Osteoblast (primary cell): Measurements from ENCODE around the gene SEC14L1. TPM values are rescaled to one million over a fixed set of nuclear protein-coding genes. Genes with fewer than 3 reads are reported as not detected.

Experiments
- DNase-seq: peaks from one replicate; pipeline ENCODE4 v3.0.0; 2011; ENCODE audit warnings: low spot score, mixed read lengths; ENCODE audit not compliant: insufficient read length; ENCODE audit errors: missing footprints
- H2AFZ ChIP-seq: 2 replicates; pipeline ENCODE4 v1.6.0; 2011; ENCODE audit warnings: mild to moderate bottlenecking, low read length
- H3K27ac ChIP-seq: 2 replicates; pipeline ENCODE4 v1.5.1; 2011; ENCODE audit warnings: mild to moderate bottlenecking, low read depth, low read length, moderate library complexity
- H3K27me3 ChIP-seq: 2 replicates; pipeline ENCODE4 v1.6.0; 2012; ENCODE audit warnings: mild to moderate bottlenecking, control low read depth, inconsistent platforms, low read length, moderate library complexity; ENCODE audit not compliant: insufficient read depth
- H3K36me3 ChIP-seq: 2 replicates; pipeline ENCODE4 v1.5.1; 2011; ENCODE audit warnings: mild to moderate bottlenecking, low read length, control low read depth, moderate library complexity; ENCODE audit not compliant: insufficient read depth
- H3K4me1 ChIP-seq: 2 replicates; pipeline ENCODE4 v1.5.1; 2011; ENCODE audit warnings: mild to moderate bottlenecking, low read length, control low read depth, moderate library complexity; ENCODE audit not compliant: insufficient read depth
- H3K4me2 ChIP-seq: 2 replicates; pipeline ENCODE4 v1.6.0; 2011; ENCODE audit warnings: mild to moderate bottlenecking, low read length; ENCODE audit not compliant: insufficient read depth
- H3K4me3 ChIP-seq: fragments of 200-600 bp; sonication (generic); 3 replicates; pipeline ENCODE4 v1.5.1; 2012; ENCODE audit warnings: mild to moderate bottlenecking, low read length, inconsistent platforms; ENCODE audit not compliant: insufficient read depth
- H3K79me2 ChIP-seq: 2 replicates; pipeline ENCODE4 v1.6.0; 2012; ENCODE audit warnings: mild to moderate bottlenecking, low read length, control low read depth, inconsistent platforms; ENCODE audit not compliant: insufficient read depth
- H3K9me3 ChIP-seq: 2 replicates; pipeline ENCODE4 v1.5.1; 2011; ENCODE audit warnings: low read depth, low read length, control low read depth
- H4K20me1 ChIP-seq: 2 replicates; pipeline ENCODE4 v1.6.0; 2012; ENCODE audit warnings: mild to moderate bottlenecking, low read length, control low read depth; ENCODE audit not compliant: insufficient read depth
- total RNA-seq: library from RNA; depleted of rRNA; stranded (reverse); fragments of >200 nt; gene quantifications from 2 replicates; pipeline ENCODE4 v1.2.3, GENCODE V29; 2012
- TF ChIP-seq, protein P1 (sequence below): IDR thresholded peaks from 2 replicates; pipeline ENCODE4 v1.5.1; 2011; ENCODE audit warnings: mild to moderate bottlenecking, low read depth, low read length, moderate library complexity; ENCODE audit errors: extremely low read depth

SEC14L1 gene
- total RNA-seq, 1 donor, result 53.6 TPM

DNA sequence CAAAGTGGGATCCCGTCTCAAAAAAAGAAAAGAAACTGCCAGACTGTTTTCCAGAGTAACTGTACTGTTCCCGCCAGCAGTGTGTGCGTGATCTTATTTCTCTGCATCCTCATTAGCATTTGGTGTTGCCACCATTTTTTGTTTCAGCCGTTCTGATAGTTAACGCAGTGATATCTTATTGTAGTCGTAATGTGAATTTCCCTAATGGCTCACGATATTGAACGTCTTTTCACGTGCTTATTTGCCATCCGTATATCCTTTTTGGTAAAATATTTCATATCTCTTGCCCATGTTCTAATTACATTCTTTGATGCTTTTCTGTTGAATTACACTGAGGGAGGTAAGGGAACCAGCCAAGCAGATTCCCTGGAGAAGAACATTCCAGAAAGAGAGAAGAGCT is 92.4 kb downstream of the SEC14L1 start:
- Histone ChIP-seq H2AFZ (no peak overlapping the region), H3K4me3 (no peak overlapping the region), H3K4me2 (no peak overlapping the region), H4K20me1 (no peaks in the 10 kb centered on the region), H3K4me1 (no peaks in the 10 kb centered on the region), H3K27ac (peak overlapping the region; percentile 54), H3K27me3 (no peaks in the 10 kb centered on the region), H3K79me2 (no peaks in the 10 kb centered on the region), H3K36me3 (no peaks in the 10 kb centered on the region), H3K9me3 (no peaks in the 10 kb centered on the region)
- TF ChIP-seq, protein P1, sequence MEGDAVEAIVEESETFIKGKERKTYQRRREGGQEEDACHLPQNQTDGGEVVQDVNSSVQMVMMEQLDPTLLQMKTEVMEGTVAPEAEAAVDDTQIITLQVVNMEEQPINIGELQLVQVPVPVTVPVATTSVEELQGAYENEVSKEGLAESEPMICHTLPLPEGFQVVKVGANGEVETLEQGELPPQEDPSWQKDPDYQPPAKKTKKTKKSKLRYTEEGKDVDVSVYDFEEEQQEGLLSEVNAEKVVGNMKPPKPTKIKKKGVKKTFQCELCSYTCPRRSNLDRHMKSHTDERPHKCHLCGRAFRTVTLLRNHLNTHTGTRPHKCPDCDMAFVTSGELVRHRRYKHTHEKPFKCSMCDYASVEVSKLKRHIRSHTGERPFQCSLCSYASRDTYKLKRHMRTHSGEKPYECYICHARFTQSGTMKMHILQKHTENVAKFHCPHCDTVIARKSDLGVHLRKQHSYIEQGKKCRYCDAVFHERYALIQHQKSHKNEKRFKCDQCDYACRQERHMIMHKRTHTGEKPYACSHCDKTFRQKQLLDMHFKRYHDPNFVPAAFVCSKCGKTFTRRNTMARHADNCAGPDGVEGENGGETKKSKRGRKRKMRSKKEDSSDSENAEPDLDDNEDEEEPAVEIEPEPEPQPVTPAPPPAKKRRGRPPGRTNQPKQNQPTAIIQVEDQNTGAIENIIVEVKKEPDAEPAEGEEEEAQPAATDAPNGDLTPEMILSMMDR, result no peak
- peak; percentile 35 for DNase-seq

DNA sequence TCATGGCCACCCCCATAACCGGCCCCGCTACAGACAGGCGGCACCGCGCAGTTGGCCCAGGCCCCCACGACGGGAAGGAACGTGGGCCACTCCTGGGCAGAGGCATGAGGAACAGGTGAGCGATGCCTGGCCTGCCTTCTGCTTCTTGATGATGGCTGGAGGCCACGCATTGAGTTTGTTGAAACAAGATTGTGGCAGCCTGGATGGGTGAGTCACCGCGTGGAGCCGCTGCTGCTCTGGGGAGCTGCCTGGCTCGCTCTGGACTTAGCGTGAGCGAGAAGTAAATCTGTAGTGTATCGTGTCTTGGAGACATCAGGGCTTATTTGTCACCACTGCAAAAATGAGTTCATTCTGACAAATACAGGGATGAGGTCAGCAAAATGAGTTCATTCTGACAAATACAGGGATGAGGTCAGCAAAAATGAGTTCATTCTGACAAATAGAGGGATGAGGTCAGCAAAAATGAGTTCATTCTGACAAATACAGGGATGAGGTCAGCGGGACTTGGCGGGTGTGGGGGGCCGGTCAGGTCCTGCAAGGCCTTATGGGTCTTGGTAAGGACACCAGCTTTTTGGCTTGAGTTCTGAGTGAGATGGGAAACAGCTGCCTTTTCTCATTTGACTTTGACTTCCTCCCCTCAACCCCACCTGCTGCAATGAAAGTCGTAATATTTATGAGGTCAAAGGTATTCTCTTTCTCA is 93.0 kb downstream of the SEC14L1 start:
- H3K79me2 ChIP-seq, result no peaks in the 10 kb centered on the region
- peak; percentile 84 for DNase-seq

DNA sequence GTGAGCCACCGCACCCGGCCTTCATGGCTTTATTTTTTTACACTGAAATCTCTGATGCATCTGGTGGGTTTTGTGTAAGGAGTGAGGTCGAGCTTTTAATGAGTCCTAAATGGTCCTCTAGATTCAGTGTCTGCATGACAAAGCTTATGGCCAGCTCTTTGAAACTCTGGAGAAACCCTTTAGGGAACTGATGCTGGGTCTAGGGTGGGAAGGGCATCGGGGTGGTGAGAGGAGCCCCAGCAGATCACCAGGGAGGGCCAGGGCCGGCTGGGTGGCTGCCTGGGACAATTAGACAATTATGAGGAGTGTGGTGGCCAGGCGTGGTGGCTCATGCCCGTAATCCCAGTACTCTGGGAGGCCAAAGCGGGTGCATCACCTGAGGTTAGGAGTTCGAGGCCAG is 93.9 kb downstream of the SEC14L1 start:
- TF ChIP-seq, protein P1, result no peak
- Histone ChIP-seq H3K4me3 (peak overlapping the region; percentile 67), H2AFZ (no peak overlapping the region), H3K27ac (peak overlapping the region; percentile 74), H3K79me2 (no peaks in the 10 kb centered on the region), H3K36me3 (no peaks in the 10 kb centered on the region), H3K27me3 (no peaks in the 10 kb centered on the region), H3K4me1 (no peaks in the 10 kb centered on the region), H3K4me2 (peak overlapping the region; percentile 85), H3K9me3 (no peaks in the 10 kb centered on the region), H4K20me1 (no peaks in the 10 kb centered on the region)
- DNase-seq, result peak; percentile 30

More for the DNA sequence above, 93.0 kb downstream of the SEC14L1 start:
- H3K27ac ChIP-seq, result peak overlapping the region; percentile 54
- no peak overlapping the region for H2AFZ ChIP-seq
- TF ChIP-seq, protein P1, result no peak
- H3K4me3 ChIP-seq, result no peak overlapping the region
- no peak overlapping the region for H3K4me2 ChIP-seq
- H4K20me1 ChIP-seq, result no peaks in the 10 kb centered on the region
- H3K27me3 ChIP-seq, result no peaks in the 10 kb centered on the region
- no peaks in the 10 kb centered on the region for H3K4me1 ChIP-seq
- H3K36me3 ChIP-seq, result no peaks in the 10 kb centered on the region
- no peaks in the 10 kb centered on the region for H3K9me3 ChIP-seq

DNA sequence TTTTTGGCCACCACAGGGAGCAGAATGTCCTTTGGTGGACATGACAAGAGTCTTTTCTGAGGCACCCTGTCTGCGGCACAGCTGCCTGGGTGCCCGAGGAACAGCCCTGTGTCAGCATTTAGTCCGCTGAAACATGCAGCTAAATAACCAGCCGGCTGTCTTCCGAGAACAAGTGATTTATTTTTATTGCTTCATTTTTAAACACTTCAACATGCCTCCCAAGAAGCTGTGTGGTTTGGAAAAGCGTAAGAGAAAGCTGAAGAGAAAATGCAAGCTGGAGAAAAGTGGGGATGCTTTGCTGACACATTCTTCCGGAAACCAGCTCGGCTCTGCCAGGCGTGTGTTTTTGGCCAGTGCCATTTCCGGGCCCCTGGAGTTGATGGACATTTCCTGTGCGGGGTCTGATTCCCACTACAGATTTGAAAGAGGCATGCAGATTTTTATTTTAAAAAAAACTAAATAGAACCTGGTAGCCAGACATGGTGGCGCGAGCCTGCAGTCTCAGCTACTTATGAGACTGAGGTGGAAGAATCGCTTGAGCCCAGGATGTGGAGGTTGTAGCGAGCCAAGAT is 94.7 kb downstream of the SEC14L1 start:
- H3K27me3 ChIP-seq, result no peaks in the 10 kb centered on the region
- H2AFZ ChIP-seq, result peak overlapping the region; percentile 85
- H3K36me3 ChIP-seq, result no peaks in the 10 kb centered on the region
- H3K4me2 ChIP-seq, result peak overlapping the region; percentile 85
- H3K79me2 ChIP-seq, result no peaks in the 10 kb centered on the region
- H3K9me3 ChIP-seq, result no peaks in the 10 kb centered on the region
- peak overlapping the region; percentile 67 for H3K4me3 ChIP-seq
- peak; percentile 95 for DNase-seq
- H3K4me1 ChIP-seq, result no peaks in the 10 kb centered on the region
- H3K27ac ChIP-seq, result peak overlapping the region; percentile 74
- H4K20me1 ChIP-seq, result no peaks in the 10 kb centered on the region
- TF ChIP-seq, protein P1, result no peak
